SU-DHL-6 (cell line): ENCODE results near the gene RALGDS.
"Not testable (repeated sequence)": the region's sequence is repeated elsewhere in the genome, so short reads cannot be mapped to it uniquely, and the experiment has no call there.

Experiments used
- H2AFZ ChIP-seq: fragments of 200-600 bp; sonication (generic); 2 replicates; pipeline ENCODE4 v1.6.1; 2014; ENCODE audit warnings: low read depth, mild to moderate bottlenecking, moderate library complexity, mixed read lengths, antibody characterized with exemption, low read length; ENCODE audit not compliant: severe bottlenecking
- H3F3A ChIP-seq: fragments of 200-600 bp; shearing (Covaris generic); 2 replicates; pipeline ENCODE4 v1.6.0; 2016; ENCODE audit warnings: antibody characterized with exemption, mild to moderate bottlenecking; ENCODE audit not compliant: insufficient read depth
- H3K27ac ChIP-seq: fragments of 200-600 bp; sonication (generic); 2 replicates; pipeline ENCODE4 v1.5.1; 2016; ENCODE audit warnings: low read depth, mild to moderate bottlenecking, low read length, moderate library complexity, mixed read lengths
- H3K27me3 ChIP-seq: fragments of 200-600 bp; sonication (generic), shearing (Covaris generic); 2 replicates; pipeline ENCODE4 v1.6.0; 2014; ENCODE audit warnings: mild to moderate bottlenecking, low read length
- H3K36me3 ChIP-seq: fragments of 200-600 bp; sonication (generic); 2 replicates; pipeline ENCODE4 v1.6.1; 2014; ENCODE audit warnings: mild to moderate bottlenecking, low read length, mixed read lengths
- H3K4me2 ChIP-seq: fragments of 300-600, 200-600 bp; shearing (Covaris generic), sonication (generic); 2 replicates; pipeline ENCODE4 v1.6.0; 2014; ENCODE audit warnings: low read length, low read depth, mild to moderate bottlenecking; ENCODE audit not compliant: poor library complexity, severe bottlenecking
- H3K4me3 ChIP-seq: fragments of 200-600 bp; sonication (generic); 2 replicates; pipeline ENCODE4 v1.5.1; 2014; ENCODE audit warnings: antibody characterized with exemption, low read length, mild to moderate bottlenecking, mixed read lengths; ENCODE audit not compliant: insufficient read depth, poor library complexity, severe bottlenecking
- H3K79me2 ChIP-seq: fragments of 200-600 bp; sonication (generic); 2 replicates; pipeline ENCODE4 v1.6.1; 2014; ENCODE audit warnings: mild to moderate bottlenecking, low read length, moderate library complexity; ENCODE audit not compliant: insufficient read depth
- H3K9ac ChIP-seq: fragments of 200-600 bp; sonication (generic); 2 replicates; pipeline ENCODE4 v1.7.0; 2014; ENCODE audit warnings: mild to moderate bottlenecking, low read length
- H3K9me2 ChIP-seq: fragments of 200-600 bp; sonication (generic); replicated peaks from 2 replicates; pipeline ENCODE4 v1.6.1; 2014; ENCODE audit warnings: low read length; ENCODE audit not compliant: insufficient read depth
- H3K9me3 ChIP-seq: fragments of 200-600 bp; sonication (generic); 2 replicates; pipeline ENCODE4 v1.6.1; 2014; ENCODE audit warnings: low read length, mixed read lengths; ENCODE audit not compliant: insufficient read depth
- H4K20me1 ChIP-seq: fragments of 200-600 bp; sonication (generic); 2 replicates; pipeline ENCODE4 v1.6.1; 2014; ENCODE audit warnings: low read depth, mild to moderate bottlenecking, antibody characterized with exemption, low read length, moderate library complexity, mixed read lengths
- EZH2phosphoT487 ChIP-seq: fragments of 200-600 bp; sonication (generic), shearing (Covaris generic); conservative IDR thresholded peaks from 2 replicates; pipeline ENCODE4 v1.6.1; 2018; ENCODE audit warnings: mild to moderate bottlenecking, antibody characterized with exemption, low read length, moderate library complexity, mixed read lengths
- TF ChIP-seq, protein P1 (sequence below): fragments of 200-600 bp; sonication (generic); IDR thresholded peaks from one replicate; pipeline ENCODE4 v1.5.1; 2017; ENCODE audit warnings: antibody characterized with exemption, mild to moderate bottlenecking, low read length, moderate library complexity; ENCODE audit not compliant: insufficient read depth, poor library complexity, severe bottlenecking

RALGDS gene

DNA sequence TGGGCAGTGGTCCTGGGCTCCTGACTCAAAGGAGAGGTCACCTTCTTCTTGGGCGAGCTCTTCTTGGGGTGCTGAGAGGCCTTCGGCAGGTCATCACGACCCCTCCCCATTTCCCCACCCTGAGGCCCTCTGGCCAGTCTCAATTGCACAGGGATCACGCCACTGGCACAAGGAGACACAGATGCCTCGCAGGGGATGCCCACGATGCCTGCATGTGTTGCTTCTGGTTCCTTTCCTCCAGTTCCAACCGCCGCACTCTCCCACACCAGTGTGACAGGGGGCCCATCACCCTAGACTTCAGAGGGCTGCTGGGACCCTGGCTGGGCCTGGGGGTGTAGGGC lies 57.9 kb downstream of the RALGDS start:
- Histone ChIP-seq H4K20me1 (no peaks in the 10 kb centered on the region), H3K27ac (no peak overlapping the region), H3K9ac (no peak overlapping the region), H3K27me3 (no peaks in the 10 kb centered on the region), H3K9me3 (no peaks in the 10 kb centered on the region), H3F3A (no peaks in the 10 kb centered on the region), H3K9me2 (no peaks in the 10 kb centered on the region), H3K4me2 (no peak overlapping the region), H2AFZ (no peak overlapping the region), H3K4me3 (no peak overlapping the region), H3K79me2 (no peaks in the 10 kb centered on the region), H3K36me3 (no peaks in the 10 kb centered on the region)
- TF ChIP-seq EZH2phosphoT487: no peak
- TF ChIP-seq, protein P1, sequence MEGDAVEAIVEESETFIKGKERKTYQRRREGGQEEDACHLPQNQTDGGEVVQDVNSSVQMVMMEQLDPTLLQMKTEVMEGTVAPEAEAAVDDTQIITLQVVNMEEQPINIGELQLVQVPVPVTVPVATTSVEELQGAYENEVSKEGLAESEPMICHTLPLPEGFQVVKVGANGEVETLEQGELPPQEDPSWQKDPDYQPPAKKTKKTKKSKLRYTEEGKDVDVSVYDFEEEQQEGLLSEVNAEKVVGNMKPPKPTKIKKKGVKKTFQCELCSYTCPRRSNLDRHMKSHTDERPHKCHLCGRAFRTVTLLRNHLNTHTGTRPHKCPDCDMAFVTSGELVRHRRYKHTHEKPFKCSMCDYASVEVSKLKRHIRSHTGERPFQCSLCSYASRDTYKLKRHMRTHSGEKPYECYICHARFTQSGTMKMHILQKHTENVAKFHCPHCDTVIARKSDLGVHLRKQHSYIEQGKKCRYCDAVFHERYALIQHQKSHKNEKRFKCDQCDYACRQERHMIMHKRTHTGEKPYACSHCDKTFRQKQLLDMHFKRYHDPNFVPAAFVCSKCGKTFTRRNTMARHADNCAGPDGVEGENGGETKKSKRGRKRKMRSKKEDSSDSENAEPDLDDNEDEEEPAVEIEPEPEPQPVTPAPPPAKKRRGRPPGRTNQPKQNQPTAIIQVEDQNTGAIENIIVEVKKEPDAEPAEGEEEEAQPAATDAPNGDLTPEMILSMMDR: no peak

DNA sequence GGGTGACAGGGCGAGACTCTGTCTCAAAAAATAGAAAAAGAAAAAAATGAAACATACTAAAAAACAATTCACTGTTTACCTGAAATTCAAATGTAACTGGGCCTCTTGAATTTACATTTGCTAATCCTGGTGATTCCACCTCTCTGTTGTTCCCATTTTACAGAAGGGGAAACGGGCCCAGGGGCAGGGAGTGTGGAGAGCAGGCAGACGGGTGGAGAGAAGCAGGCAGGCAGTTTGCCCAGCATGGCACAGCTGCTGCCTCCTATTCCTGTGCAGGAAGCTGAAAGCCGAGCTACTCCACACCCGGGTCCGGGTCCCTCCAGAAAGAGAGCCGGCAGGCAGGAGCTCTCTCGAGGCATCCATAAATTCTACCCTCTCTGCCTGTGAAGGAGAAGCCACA lies 58.5 kb downstream of the RALGDS start:
- H3K36me3 ChIP-seq, H3K27me3 ChIP-seq, H3K4me3 ChIP-seq, H4K20me1 ChIP-seq, H3K9me3 ChIP-seq, H3K79me2 ChIP-seq, H3F3A ChIP-seq, H3K27ac ChIP-seq, H3K4me2 ChIP-seq, H2AFZ ChIP-seq, H3K9me2 ChIP-seq, H3K9ac ChIP-seq: not testable (repeated sequence)

DNA sequence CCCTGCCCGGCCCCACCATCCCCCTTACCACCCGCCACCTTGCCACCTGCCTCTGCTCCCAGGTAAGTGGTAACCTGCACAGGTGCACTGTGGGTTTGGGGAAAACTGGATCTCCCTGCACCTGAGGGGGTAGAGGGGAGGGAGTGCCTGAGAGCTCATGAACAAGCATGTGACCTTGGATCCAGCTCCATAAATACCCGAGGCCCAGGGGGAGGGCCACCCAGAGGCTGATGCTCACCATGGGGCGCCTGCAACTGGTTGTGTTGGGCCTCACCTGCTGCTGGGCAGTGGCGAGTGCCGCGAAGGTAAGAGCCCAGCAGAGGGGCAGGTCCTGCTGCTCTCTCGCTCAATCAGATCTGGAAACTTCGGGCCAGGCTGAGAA lies 59.3 kb downstream of the RALGDS start, which contains the start of gene CEL:
TSS of gene CEL (plus strand) at position 218 of the 382 bp plus-strand sequence. CDS start at position 240, 22 bp downstream.
- not testable (repeated sequence) for H3K9me2 ChIP-seq, H3K4me3 ChIP-seq, H2AFZ ChIP-seq, H3K4me2 ChIP-seq, H3K9me3 ChIP-seq, H3K27me3 ChIP-seq, H3K36me3 ChIP-seq, H3K9ac ChIP-seq, H4K20me1 ChIP-seq, H3K27ac ChIP-seq, H3K79me2 ChIP-seq, H3F3A ChIP-seq

DNA sequence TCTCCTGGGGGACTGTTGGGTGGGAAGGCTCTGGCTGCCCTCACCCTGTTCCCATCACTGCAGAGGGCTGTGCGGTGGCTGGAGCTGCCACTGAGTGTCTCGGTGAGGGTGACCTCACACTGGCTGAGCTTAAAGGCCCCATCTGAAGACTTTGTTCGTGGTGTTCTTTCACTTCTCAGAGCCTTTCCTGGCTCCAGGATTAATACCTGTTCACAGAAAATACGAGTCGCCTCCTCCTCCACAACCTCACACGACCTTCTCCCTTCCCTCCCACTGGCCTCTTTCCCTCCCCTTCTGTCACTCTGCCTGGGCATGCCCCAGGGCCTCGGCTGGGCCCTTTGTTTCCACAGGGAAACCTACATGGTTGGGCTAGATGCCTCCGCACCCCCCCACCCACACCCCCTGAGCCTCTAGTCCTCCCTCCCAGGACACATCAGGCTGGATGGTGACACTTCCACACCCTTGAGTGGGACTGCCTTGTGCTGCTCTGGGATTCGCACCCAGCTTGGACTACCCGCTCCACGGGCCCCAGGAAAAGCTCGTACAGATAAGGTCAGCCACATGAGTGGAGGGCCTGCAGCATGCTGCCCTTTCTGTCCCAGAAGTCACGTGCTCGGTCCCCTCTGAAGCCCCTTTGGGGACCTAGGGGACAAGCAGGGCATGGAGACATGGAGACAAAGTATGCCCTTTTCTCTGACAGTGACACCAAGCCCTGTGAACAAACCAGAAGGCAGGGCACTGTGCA lies 59.8 kb downstream of the RALGDS start:
- H3K9ac ChIP-seq, H3K27me3 ChIP-seq, H3K36me3 ChIP-seq, H3K79me2 ChIP-seq, H3F3A ChIP-seq, H4K20me1 ChIP-seq, H3K4me3 ChIP-seq, H2AFZ ChIP-seq, H3K9me2 ChIP-seq, H3K27ac ChIP-seq, H3K9me3 ChIP-seq, H3K4me2 ChIP-seq: not testable (repeated sequence)

DNA sequence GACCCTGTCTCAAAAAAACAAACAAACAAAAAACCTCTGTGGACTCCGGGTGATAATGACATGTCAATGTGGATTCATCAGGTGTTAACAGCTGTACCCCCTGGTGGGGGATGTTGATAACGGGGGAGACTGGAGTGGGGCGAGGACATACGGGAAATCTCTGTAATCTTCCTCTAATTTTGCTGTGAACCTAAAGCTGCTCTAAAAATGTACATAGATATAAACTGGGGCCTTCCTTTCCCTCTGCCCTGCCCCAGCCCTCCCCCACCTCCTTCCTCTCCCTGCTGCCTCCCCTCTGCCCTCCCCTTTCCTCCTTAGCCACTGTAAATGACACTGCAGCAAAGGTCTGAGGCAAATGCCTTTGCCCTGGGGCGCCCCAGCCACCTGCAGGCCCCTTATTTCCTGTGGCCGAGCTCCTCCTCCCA lies 60.6 kb downstream of the RALGDS start:
- H3K4me2 ChIP-seq: no peak overlapping the region
- no peak overlapping the region for H3K9ac ChIP-seq
- TF ChIP-seq EZH2phosphoT487: no peak
- TF ChIP-seq, protein P1: no peak
- no peaks in the 10 kb centered on the region for H4K20me1 ChIP-seq
- H3K9me2 ChIP-seq: no peaks in the 10 kb centered on the region
- no peak overlapping the region for H2AFZ ChIP-seq
- no peaks in the 10 kb centered on the region for H3K27me3 ChIP-seq
- H3K79me2 ChIP-seq: no peaks in the 10 kb centered on the region
- no peaks in the 10 kb centered on the region for H3K36me3 ChIP-seq
- no peaks in the 10 kb centered on the region for H3K9me3 ChIP-seq
- H3F3A ChIP-seq: no peaks in the 10 kb centered on the region
- no peak overlapping the region for H3K27ac ChIP-seq
- H3K4me3 ChIP-seq: no peak overlapping the region
